Endothelial cell of umbilical vein (primary cell): ENCODE results near the gene CATSPERD.

ENCODE experiments used
- CTCF ChIP-seq, 2 donors: IDR thresholded peaks; 1 replicate in 1 of 2; 2 replicates in 1 of 2; pipeline ENCODE4 v1.5.1; 2011; ENCODE audit warnings: low read length in 2 of 2, mild to moderate bottlenecking in 2 of 2, moderate library complexity in 2 of 2, control low read depth in 1 of 2, inconsistent platforms in 1 of 2, low read depth in 1 of 2; ENCODE audit not compliant: insufficient read depth in 1 of 2; ENCODE audit errors: extremely low read depth in 1 of 2
- FOS ChIP-seq: IDR thresholded peaks from 2 replicates; pipeline ENCODE4 v1.6.1; 2011; ENCODE audit warnings: mild to moderate bottlenecking, low read length, moderate library complexity, borderline replicate concordance; ENCODE audit not compliant: insufficient read depth
- GATA2 ChIP-seq: IDR thresholded peaks from 2 replicates; pipeline ENCODE4 v1.7.0; 2011; ENCODE audit warnings: low read depth, mild to moderate bottlenecking, moderate library complexity, mixed read lengths, low read length; ENCODE audit not compliant: insufficient read length, insufficient read depth
- JUN ChIP-seq: IDR thresholded peaks from 2 replicates; pipeline ENCODE4 v1.6.1; 2011; ENCODE audit warnings: borderline replicate concordance, low read depth; ENCODE audit not compliant: insufficient read length, insufficient read depth
- MAX ChIP-seq: IDR thresholded peaks from 2 replicates; pipeline ENCODE4 v1.6.1; 2011; ENCODE audit not compliant: insufficient read depth, insufficient read length
- POLR2A ChIP-seq: IDR thresholded peaks from 2 replicates; pipeline ENCODE4 v1.6.1; 2012; ENCODE audit warnings: low read depth, mild to moderate bottlenecking, control low read depth, low read length
- POLR2AphosphoS5 ChIP-seq: IDR thresholded peaks from 2 replicates; pipeline ENCODE4 v1.6.1; 2012; ENCODE audit warnings: low read depth, mild to moderate bottlenecking, control low read depth, low read length, moderate library complexity; ENCODE audit not compliant: insufficient read depth

- TF ChIP-seq POLR2A (no peak), CTCF (IDR thresholded peaks at IDR 0.05; ENCODE audit: extremely low read depth in 1 of 2, insufficient read depth in 1 of 2, low read depth in 1 of 2, low read length in 2 of 2) (peak in 1 of 2 donors; percentile 11), MAX (no peak), POLR2AphosphoS5 (no peak), JUN (no peak), GATA2 (no peak), FOS (no peak)
Measured at GRCh38 chr19:5823579-5824281, 103.3 kb downstream of the CATSPERD start.
